Measurements from ENCODE around the gene FAM124A.
A peak's percentile ranks its signal among the peaks of the same experiment; 100 is the strongest.
"Not testable (repeated sequence)": the region's sequence is repeated elsewhere in the genome, so short reads cannot be mapped to it uniquely, and the experiment has no call there.

The FAM124A gene

DNA sequence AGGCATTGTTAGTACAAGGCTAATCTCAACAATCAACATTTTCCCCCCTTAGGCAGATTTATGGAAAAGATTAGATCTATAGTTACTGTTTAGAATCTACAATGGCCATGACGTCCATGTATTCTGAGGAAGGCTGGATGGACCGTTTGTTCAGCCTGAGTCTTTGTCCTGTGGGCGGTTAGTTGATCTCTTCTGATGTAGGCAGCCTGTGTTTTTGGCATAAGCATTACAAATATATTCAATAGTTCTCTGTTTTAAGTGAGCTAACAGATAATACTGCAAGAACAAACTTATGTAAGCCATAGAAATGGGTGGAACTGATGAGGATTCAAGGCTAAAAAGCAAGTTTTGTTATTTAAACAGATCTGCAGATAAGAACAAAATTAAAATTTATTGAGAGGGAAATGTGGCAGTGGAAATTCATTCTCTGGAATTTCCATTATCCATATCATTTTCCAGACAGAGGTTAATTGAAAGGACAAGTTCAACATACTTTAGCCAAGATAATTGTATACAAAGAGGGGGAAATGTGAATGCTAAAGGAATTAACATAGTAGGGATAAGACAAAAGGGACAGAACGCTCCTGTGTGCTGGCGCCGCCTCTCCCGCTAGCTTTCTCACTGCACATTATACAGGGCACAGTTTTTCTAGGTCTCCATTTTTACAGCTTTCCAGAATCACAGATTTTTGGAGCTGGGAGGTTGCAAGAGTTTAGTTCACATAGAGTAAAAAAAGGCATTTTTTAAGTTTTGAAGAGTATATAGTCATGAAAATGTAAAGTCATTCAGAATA is 48.6 kb downstream of the FAM124A start:
- DNase-seq (ENCODE audit: low spot score), result no peak

- DNase-seq (ENCODE audit: low spot score), result no peak
Observed at GRCh38 chr13:51271528-51272085, 49.4 kb downstream of the FAM124A start.

DNA sequence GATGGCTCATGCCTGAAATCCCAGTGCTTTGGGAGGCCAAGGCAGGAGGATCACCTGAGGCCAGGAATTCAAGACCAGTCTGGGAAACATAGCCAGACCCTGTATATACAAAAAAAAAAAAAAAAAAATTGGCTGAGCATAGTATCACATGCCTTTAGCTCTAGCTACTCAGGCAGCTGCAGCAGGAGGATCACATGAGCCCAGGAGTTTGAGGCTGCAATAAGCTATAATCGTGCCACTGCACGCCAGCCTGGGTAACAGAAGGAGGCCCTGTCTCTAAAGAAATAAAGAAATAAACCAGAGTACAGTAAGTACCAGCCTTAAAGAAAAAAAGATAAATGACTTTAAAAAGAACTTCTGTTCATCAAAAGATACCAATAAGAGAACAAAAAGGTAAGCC is 52.9 kb downstream of the FAM124A start:
- DNase-seq (ENCODE audit: low spot score), result no peak

- no peak for DNase-seq (ENCODE audit: low spot score)
Observed at GRCh38 chr13:51276636-51277035, 54.4 kb downstream of the FAM124A start.

DNA sequence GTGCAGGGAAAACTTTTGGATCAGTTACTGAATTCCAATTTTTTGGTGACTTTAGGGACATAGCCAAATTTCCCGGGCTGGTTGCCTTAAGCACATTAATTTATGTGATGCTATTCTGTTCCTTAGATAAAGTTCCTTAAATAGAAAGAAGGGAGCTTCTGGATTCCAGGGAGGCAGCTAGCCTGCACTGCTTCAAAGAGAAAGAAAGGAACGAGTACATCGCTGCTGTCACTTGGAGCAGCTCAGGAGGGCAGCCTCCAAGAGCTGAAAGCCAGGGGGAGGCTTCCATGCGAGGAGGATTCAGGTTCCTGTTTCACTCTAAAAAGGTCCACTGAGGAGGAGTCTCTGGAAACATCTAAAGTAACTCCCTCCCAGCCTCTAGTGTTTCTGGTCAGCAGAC is 55.7 kb downstream of the FAM124A start:
- DNase-seq (ENCODE audit: low spot score), result no peak

DNA sequence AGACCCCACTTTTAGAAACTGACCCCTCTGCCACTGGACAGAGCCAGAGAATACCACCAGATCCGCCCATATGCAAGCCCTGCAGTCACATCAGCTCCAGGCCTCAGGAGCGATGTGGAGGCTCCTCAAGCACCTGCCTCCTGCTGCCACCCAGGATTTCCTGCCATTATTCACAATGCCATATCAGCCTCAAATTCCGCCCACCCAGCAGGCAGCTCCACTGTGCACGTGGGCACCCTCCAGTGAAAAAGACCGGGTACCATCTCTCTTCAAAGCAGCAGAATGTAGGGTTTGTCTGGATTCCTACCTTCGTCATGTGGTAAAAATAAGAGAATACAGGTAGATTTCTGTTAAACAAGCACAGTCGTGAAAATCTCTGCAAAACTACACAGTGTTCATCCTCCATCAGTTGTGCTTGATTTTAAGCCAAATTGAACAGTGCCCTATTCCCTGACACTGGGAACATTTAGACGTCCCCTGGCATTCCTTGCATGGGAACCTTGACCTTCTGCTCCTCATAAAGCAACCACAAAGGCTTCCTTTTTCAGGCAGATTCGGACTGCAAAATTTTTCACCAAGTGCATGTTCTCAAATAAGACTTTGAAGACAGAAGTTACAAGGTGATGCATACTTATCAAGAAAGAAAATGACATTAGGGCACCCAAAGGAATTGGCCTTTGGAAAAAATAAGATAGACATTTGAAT is 56.4 kb downstream of the FAM124A start:
- no peak for DNase-seq (ENCODE audit: low spot score)

- no peak for DNase-seq (ENCODE audit: low spot score)
Observed at GRCh38 chr13:51280379-51280940, 58.3 kb downstream of the FAM124A start.

DNA sequence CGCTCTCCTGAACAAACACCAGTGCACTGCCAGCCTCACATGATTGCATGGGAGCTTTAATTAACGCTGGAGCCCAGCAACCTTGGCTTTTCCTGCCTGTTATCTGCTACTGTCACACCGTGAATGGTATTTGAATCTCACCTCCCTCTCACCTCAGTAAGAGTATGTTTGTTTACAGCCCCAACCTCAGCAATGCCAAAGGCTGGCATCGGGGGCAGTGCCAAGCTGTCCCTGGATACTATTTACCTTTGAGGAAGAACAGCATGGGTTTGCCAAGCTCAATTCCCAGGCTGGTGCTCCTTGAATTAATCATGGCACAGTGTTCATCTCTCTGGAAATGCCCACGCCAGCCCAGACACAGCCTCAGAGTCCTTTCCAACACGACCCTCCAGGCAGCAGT is 60.1 kb downstream of the FAM124A start:
- DNase-seq (ENCODE audit: low spot score), result no peak

GRCh38 chr13:51282923-51283322 is 60.7 kb downstream of the FAM124A start:
- DNase-seq (ENCODE audit: low spot score), result not testable (repeated sequence)

GRCh38 chr13:51283371-51283770 is 61.2 kb downstream of the FAM124A start:
- no peak for DNase-seq (ENCODE audit: low spot score)

- DNase-seq (ENCODE audit: low spot score), result no peak
Observed at GRCh38 chr13:51284339-51284738, 62.1 kb downstream of the FAM124A start.

DNA sequence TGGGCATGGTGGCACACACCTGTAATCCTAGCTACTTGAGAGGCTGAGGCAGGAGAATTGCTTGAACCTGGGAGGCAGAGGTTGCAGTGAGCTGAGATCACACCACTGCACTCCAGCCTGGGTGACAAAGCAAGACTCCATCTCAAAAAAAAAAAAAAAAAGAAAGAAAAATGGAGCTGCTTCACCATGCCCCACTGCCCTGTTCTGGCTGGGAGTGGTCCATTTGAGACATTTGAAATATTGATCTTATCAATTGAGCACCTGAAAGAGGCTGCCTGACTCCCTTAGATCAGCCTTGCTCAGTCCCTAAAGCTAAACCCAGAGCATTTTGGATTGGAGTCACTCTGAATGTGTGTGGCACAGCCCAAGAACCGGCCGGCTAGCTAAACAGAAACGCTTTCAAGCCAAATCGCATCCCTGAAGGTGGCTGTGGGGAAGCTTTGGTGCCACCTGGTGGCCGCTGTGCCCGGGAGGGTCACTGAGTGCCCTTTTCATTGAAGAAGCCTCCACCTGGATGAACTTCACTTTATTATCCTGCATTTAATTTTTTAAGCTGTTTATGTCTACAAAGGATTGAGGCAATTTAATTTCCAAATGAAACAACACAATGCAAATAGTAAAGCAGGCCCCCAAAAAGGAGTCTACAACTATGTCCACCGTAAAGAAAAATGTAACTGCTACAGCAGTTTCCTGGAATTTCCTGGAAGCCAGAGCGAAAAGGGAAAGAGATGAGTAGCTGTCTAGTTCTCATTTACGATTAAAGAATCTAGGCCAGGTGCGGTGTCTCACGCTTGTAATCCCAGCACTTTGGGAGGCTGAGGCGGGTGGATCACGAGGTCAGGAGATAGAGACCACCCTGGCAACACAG is 64.2 kb downstream of the FAM124A start:
- peak; percentile 52 for DNase-seq (ENCODE audit: low spot score)

DNA sequence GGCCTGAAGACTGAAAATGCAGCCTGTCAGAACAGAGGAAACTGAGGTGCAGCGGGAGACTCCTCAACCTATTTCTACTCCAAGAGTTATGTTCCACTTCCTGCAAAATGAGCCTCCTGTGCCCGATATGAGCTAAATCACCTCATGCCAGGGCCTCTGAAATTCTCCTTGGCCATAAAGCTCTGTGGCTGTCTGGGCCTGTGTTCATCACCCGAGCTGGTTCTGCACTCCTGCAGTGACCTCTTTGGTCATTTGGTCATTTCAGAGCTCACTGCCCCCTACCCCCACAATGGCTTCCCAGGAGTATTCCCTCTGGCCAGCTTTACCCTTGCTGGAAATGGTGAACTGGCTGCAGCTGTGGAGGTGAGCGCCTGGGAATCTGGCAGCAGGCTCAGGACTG is 65.6 kb downstream of the FAM124A start:
- DNase-seq (ENCODE audit: low spot score), result no peak

GRCh38 chr13:51288254-51288653 is 66.1 kb downstream of the FAM124A start:
- DNase-seq (ENCODE audit: low spot score), result not testable (repeated sequence)

- no peak for DNase-seq (ENCODE audit: low spot score)
Observed at GRCh38 chr13:51291341-51291740, 69.1 kb downstream of the FAM124A start.

- DNase-seq (ENCODE audit: low spot score), result no peak
Observed at GRCh38 chr13:51292000-51292565, 69.9 kb downstream of the FAM124A start.

DNA sequence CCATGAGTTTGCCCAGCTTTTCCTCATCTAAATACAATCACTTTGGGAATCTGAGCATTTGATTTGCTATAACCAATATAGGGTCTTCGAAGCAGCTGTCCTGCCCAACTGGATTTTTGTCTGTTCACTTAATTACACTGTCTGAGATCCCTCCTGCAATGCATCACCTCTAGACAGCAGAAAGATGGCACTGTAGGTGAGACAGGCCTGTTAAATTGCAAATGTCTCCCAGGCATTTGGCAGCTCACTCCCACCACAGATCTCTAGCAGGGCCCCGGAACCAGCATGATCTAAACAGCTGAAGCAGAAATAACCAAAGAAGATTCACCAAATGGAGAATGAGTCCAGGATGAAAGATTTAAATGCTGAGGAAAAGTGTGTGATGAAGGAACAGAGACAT is 75.4 kb downstream of the FAM124A start:
- DNase-seq (ENCODE audit: low spot score), result no peak

- DNase-seq (ENCODE audit: low spot score), result no peak
Observed at GRCh38 chr13:51298812-51299211, 76.6 kb downstream of the FAM124A start.

DNA sequence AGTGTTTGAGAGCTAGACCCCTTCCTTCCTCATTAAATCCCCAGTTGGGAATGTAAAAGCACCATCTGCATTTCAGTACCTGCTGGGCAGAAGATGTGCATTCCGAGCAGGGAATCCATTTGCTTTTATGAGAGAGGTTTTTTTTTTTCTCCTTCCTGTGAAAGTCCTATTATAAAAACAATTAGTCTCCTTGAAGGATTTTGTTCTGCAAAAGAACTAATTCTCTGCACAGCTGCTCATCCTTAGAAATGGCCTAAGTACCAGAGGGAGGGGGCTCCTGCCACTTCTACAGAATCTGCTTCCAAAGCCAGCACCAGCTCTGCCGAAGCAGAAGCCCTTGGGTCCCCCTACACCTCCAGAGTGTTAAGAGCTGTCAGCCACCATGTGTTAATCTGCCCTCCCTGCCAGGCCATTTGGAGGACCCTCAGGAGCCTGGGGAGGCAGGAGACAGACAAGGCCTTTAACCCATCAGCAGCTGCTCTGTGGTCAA is 80.9 kb downstream of the FAM124A start:
- DNase-seq (ENCODE audit: low spot score), result no peak

DNA sequence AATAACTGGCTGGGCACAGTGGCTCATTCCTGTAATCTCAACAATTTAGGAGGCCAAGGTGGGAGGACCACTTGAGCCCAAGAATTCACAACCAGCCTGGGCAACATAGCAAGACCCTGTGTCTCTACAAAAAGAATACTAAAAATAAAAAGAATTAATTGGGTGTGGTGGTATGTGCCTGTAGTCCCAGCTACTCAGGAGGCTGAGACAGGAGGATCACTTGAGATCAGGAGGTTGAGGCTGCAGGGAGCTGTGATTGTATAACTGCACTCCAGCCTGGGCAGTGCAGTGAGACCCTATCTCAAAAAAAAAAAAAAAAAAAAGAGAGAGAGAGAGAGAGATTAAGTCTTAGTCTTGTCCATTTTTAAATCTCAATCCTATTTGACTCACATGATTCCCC is 81.7 kb downstream of the FAM124A start:
- DNase-seq (ENCODE audit: low spot score), result no peak

DNA sequence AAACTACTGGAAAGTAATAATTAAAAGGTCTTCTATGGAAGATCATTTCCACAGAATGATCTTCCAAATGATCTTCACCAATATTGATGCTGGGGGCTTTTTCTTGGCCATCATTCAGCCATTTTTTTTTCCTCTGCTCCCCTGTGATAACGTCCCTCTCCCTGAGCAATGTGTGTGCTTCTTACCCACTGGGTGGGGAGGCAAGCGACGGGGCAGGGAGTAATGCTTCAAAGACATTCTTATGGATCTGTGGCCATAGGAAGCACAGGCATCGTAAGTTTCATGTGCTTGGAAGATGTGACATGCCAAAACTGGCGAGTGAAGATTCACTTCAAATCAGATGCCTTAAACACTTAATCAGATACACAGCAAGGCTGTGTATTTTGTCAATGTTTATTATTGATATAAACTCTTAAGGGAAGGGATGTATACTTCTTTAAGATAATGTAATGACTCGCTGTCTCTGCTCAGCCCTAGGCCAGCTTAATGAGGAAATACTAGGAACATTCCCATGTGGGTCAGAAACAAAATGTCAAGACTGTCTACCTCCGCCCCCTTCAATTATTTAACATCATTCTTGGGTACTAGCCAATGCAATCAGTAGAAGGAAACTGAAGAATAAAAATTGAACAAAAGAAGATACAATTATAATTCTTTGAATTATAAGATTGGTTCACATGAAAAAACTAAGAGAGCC is 83.2 kb downstream of the FAM124A start:
- no peak for DNase-seq (ENCODE audit: low spot score)
